ENCODE measurements around the gene TMEM82.
"Not testable (repeated sequence)": the region's sequence is repeated elsewhere in the genome, so short reads cannot be mapped to it uniquely, and the experiment has no call there.

The TMEM82 gene

GRCh38 chr1:15742339-15742801 is at the start of gene TMEM82:
Gene TMEM82, plus strand, starts transcription at chr1:15742499. Its CDS starts 61 bp downstream, at chr1:15742560.
- DNase-seq, result no peak

- peak; percentile 30 for DNase-seq
These were observed 48.9 kb upstream of the TMEM82 start for GRCh38 chr1:15693371-15693770.

GRCh38 chr1:15696956-15697521 is 45.3 kb upstream of the TMEM82 start:
- DNase-seq, result no peak

GRCh38 chr1:15698201-15698600 is 44.1 kb upstream of the TMEM82 start:
- no peak for DNase-seq

- not testable (repeated sequence) for DNase-seq
These were observed 43.0 kb upstream of the TMEM82 start for GRCh38 chr1:15699321-15699720.

GRCh38 chr1:15700508-15700907 is 41.8 kb upstream of the TMEM82 start:
- DNase-seq, result no peak

GRCh38 chr1:15701784-15702183 is 40.5 kb upstream of the TMEM82 start:
- no peak for DNase-seq

GRCh38 chr1:15702722-15703550 is 39.4 kb upstream of the TMEM82 start:
- DNase-seq, result no peak

- DNase-seq, result no peak
These were observed 38.7 kb upstream of the TMEM82 start for GRCh38 chr1:15703562-15703961.

GRCh38 chr1:15704526-15705183 is 37.6 kb upstream of the TMEM82 start:
- no peak for DNase-seq

GRCh38 chr1:15705184-15705566 is 37.1 kb upstream of the TMEM82 start:
- no peak for DNase-seq

GRCh38 chr1:15706751-15707150 is 35.5 kb upstream of the TMEM82 start:
- DNase-seq, result no peak

GRCh38 chr1:15707239-15707925 is 34.9 kb upstream of the TMEM82 start:
- DNase-seq, result no peak

- DNase-seq, result no peak
These were observed 33.7 kb upstream of the TMEM82 start for GRCh38 chr1:15708486-15709137.

GRCh38 chr1:15709226-15709625 is 33.1 kb upstream of the TMEM82 start:
- no peak for DNase-seq

- no peak for DNase-seq
These were observed 30.1 kb upstream of the TMEM82 start for GRCh38 chr1:15712168-15712567.

GRCh38 chr1:15714406-15715136 is 27.7 kb upstream of the TMEM82 start:
- no peak for DNase-seq

- DNase-seq, result no peak
These were observed 24.7 kb upstream of the TMEM82 start for GRCh38 chr1:15717418-15718125.

- no peak for DNase-seq
These were observed 24.1 kb upstream of the TMEM82 start for GRCh38 chr1:15718199-15718601.

GRCh38 chr1:15719381-15720120 is 22.7 kb upstream of the TMEM82 start:
- DNase-seq, result no peak

- no peak for DNase-seq
These were observed 21.4 kb upstream of the TMEM82 start for GRCh38 chr1:15720861-15721260.
